Glutamatergic neuron (in vitro differentiated cells): ENCODE results near the gene RFXANK. TPM values are rescaled to one million over a fixed set of nuclear protein-coding genes. Genes with fewer than 3 reads are reported as not detected.

Experiments
- DNase-seq: peaks from one replicate; pipeline ENCODE4 v3.0.0; 2022
- H3K27ac Mint-ChIP-seq: one replicate; pipeline ENCODE4 v1.8.0; 2020; ENCODE audit warnings: mild to moderate bottlenecking, mixed read lengths, inconsistent platforms; ENCODE audit not compliant: unreplicated experiment
- H3K27me3 Mint-ChIP-seq: one replicate; pipeline ENCODE4 v1.8.0; 2020; ENCODE audit warnings: mild to moderate bottlenecking, moderate library complexity, mixed read lengths, inconsistent platforms; ENCODE audit not compliant: unreplicated experiment
- H3K36me3 Mint-ChIP-seq: one replicate; pipeline ENCODE4 v1.8.0; 2020; ENCODE audit warnings: mild to moderate bottlenecking, mixed read lengths, inconsistent platforms; ENCODE audit not compliant: unreplicated experiment
- H3K4me1 Mint-ChIP-seq: one replicate; pipeline ENCODE4 v1.8.0; 2020; ENCODE audit warnings: mild to moderate bottlenecking, low read depth, mixed read lengths, inconsistent platforms; ENCODE audit not compliant: unreplicated experiment
- H3K4me3 Mint-ChIP-seq: one replicate; pipeline ENCODE4 v1.8.0; 2020; ENCODE audit warnings: mild to moderate bottlenecking, mixed read lengths, inconsistent platforms; ENCODE audit not compliant: unreplicated experiment
- H3K9me3 Mint-ChIP-seq: one replicate; pipeline ENCODE4 v1.8.0; 2020; ENCODE audit warnings: mild to moderate bottlenecking, moderate library complexity, mixed read lengths, inconsistent platforms; ENCODE audit not compliant: unreplicated experiment
- CTCF ChIP-seq: fragments of 200-600 bp; sonication (generic); IDR thresholded peaks from one replicate; pipeline ENCODE4 v1.5.0; 2021; ENCODE audit not compliant: partially characterized antibody, unreplicated experiment
- total RNA-seq: library from RNA; stranded (reverse); fragmentation: NEBNext Ultra II Directional; extraction: Animal tissue kit (Norgen Biotek cat#: 25700); gene quantifications from one replicate; pipeline ENCODE4 v1.2.1, GENCODE V29; 2021; ENCODE audit not compliant: unreplicated experiment

Gene RFXANK
- total RNA-seq, 1 donor from 2014 or later, result 73.5 TPM

GRCh38 chr19:19206938-19207337 is 14.9 kb downstream of the RFXANK start:
- DNase-seq, result no peak
- H3K4me3 Mint-ChIP-seq, result no peak overlapping the region
- no peaks in the 10 kb centered on the region for H3K36me3 Mint-ChIP-seq
- peaks cover 22% of the 10 kb centered on the region for H3K27me3 Mint-ChIP-seq
- H3K27ac Mint-ChIP-seq, result no peak overlapping the region
- H3K4me1 Mint-ChIP-seq, result peaks cover 17% of the 10 kb centered on the region
- TF ChIP-seq CTCF, result no peak
- peaks cover 9% of the 10 kb centered on the region for H3K9me3 Mint-ChIP-seq

- DNase-seq, result no peak
- H3K36me3 Mint-ChIP-seq, result no peaks in the 10 kb centered on the region
- H3K4me3 Mint-ChIP-seq, result peak overlapping the region; percentile 59
- no peak for TF ChIP-seq CTCF
- no peak overlapping the region for H3K27ac Mint-ChIP-seq
- peaks cover 24% of the 10 kb centered on the region for H3K27me3 Mint-ChIP-seq
- H3K4me1 Mint-ChIP-seq, result peaks cover 17% of the 10 kb centered on the region
- H3K9me3 Mint-ChIP-seq, result peaks cover 9% of the 10 kb centered on the region
Observed at GRCh38 chr19:19207637-19208572, 15.8 kb downstream of the RFXANK start.

DNA sequence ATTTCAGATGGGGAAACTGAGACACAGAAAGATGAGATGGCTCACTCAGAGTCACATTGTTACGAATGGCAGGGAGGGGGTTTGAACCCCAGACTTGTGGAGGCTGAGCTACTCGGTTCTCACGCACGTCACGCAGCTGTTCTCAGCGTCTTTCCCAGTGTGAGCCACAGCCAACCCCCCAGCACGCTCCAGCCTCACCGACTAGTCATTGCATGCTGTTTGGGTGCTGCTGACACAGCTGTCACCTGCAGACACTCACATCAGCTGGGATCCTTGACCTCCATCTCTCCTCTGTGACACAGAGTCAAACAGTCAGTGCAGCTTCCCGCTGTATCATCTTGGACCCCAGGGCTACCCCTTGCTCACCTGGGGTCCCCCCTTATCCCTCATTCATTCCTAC is 17.3 kb downstream of the RFXANK start:
- Mint-ChIP-seq H3K27me3 (peaks cover 24% of the 10 kb centered on the region), H3K27ac (no peak overlapping the region), H3K4me1 (peaks cover 29% of the 10 kb centered on the region), H3K9me3 (peaks cover 9% of the 10 kb centered on the region), H3K4me3 (no peak overlapping the region), H3K36me3 (peaks cover 2% of the 10 kb centered on the region)
- no peak for DNase-seq
- no peak for TF ChIP-seq CTCF

- Mint-ChIP-seq H3K27me3 (peaks cover 22% of the 10 kb centered on the region), H3K4me1 (peaks cover 32% of the 10 kb centered on the region), H3K27ac (peak within 1 kb of the TSS; percentile 84), H3K9me3 (peaks cover 9% of the 10 kb centered on the region), H3K4me3 (peak within 1 kb of the TSS; percentile 89), H3K36me3 (peaks cover 4% of the 10 kb centered on the region)
- TF ChIP-seq CTCF, result no peak
- DNase-seq, result peak; percentile 82
Observed at GRCh38 chr19:19211499-19212420, 19.7 kb downstream of the RFXANK start, which contains the start of gene NCAN. TSS of gene NCAN (plus strand) at chr19:19211958. CDS start at chr19:19216954, 4,996 bp downstream.
